Skeletal muscle satellite cell (primary cell): ENCODE results near the gene PDE6B.
"Not testable (repeated sequence)": the region's sequence is repeated elsewhere in the genome, so short reads cannot be mapped to it uniquely, and the experiment has no call there.

Source experiments
- H3K27me3 ChIP-seq: 2 replicates; pipeline ENCODE4 v1.7.0; 2013; ENCODE audit warnings: low read length; ENCODE audit not compliant: control insufficient read depth, insufficient read depth
- H3K36me3 ChIP-seq: 2 replicates; pipeline ENCODE4 v1.7.0; 2013; ENCODE audit warnings: mild to moderate bottlenecking, control low read depth, low read length; ENCODE audit not compliant: insufficient read depth
- H3K4me1 ChIP-seq: 2 replicates; pipeline ENCODE4 v1.7.0; 2013; ENCODE audit warnings: low read length; ENCODE audit not compliant: control insufficient read depth, insufficient read depth
- H3K4me2 ChIP-seq: 2 replicates; pipeline ENCODE4 v1.7.0; 2013; ENCODE audit warnings: mild to moderate bottlenecking, low read length
- H3K4me3 ChIP-seq: 2 replicates; pipeline ENCODE4 v1.7.0; 2013; ENCODE audit warnings: low read length
- H3K9ac ChIP-seq: 2 replicates; pipeline ENCODE4 v1.7.0; 2013; ENCODE audit warnings: mild to moderate bottlenecking, low read depth, low read length, moderate library complexity
- H3K9me3 ChIP-seq: replicated peaks from 2 replicates; pipeline ENCODE4 v1.7.0; 2013; ENCODE audit warnings: mild to moderate bottlenecking, control low read depth, low read length

The PDE6B gene

GRCh38 chr4:689723-690122 lies 64.3 kb downstream of the PDE6B start:
- peak overlapping the region; percentile 62 for H3K9ac ChIP-seq
- no peaks in the 10 kb centered on the region for H3K36me3 ChIP-seq
- H3K9me3 ChIP-seq, result no peaks in the 10 kb centered on the region
- peaks cover 9% of the 10 kb centered on the region for H3K27me3 ChIP-seq
- H3K4me1 ChIP-seq, result peaks cover 25% of the 10 kb centered on the region
- no peak overlapping the region for H3K4me2 ChIP-seq
- no peak overlapping the region for H3K4me3 ChIP-seq

DNA sequence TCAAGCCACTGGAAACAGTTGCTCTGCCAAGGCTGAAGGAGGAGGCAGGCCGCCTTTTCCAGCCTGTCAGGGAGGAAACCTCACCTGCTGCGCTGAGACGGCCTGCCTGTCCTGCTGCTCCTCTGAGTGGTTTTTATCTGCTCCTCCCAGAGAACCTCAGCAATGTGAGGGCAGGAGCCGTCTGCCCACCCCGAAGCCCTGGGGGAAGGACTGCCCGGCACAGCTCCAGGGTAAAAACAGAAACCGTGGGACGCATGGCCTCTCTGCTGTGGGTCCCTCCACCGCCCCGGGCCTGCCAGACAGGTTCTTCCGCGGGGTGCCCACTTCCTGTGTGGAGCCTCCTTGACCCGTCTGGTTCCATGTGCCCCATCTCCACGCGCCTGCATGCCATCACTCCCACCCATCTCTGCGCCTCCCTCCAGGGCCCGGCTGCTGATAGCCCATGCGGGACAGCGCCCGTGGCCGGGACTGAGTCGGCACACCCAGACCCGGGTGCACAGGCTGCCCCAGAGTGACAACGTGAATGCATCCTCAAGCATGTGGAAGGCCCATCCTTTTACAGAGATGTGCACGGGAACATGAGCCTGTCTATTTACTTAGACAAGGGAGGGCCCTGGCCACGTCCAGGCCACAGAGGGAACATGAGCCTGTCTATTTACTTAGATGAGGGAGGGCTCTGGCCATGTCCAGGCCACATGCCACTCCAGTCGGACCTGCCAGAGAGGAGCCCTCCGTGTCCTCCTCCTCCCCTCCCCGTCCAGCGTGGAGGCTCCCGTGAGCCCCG lies 67.6 kb downstream of the PDE6B start:
- Histone ChIP-seq H3K27me3 (peaks cover 9% of the 10 kb centered on the region), H3K36me3 (no peaks in the 10 kb centered on the region), H3K4me2 (no peak overlapping the region), H3K9ac (no peak overlapping the region), H3K4me3 (no peak overlapping the region), H3K9me3 (no peaks in the 10 kb centered on the region), H3K4me1 (peaks cover 10% of the 10 kb centered on the region)

- H3K36me3 ChIP-seq, H3K9me3 ChIP-seq, H3K27me3 ChIP-seq, H3K4me2 ChIP-seq, H3K4me3 ChIP-seq, H3K9ac ChIP-seq, H3K4me1 ChIP-seq: not testable (repeated sequence)
Measured at GRCh38 chr4:694341-694940, 69.1 kb downstream of the PDE6B start.

DNA sequence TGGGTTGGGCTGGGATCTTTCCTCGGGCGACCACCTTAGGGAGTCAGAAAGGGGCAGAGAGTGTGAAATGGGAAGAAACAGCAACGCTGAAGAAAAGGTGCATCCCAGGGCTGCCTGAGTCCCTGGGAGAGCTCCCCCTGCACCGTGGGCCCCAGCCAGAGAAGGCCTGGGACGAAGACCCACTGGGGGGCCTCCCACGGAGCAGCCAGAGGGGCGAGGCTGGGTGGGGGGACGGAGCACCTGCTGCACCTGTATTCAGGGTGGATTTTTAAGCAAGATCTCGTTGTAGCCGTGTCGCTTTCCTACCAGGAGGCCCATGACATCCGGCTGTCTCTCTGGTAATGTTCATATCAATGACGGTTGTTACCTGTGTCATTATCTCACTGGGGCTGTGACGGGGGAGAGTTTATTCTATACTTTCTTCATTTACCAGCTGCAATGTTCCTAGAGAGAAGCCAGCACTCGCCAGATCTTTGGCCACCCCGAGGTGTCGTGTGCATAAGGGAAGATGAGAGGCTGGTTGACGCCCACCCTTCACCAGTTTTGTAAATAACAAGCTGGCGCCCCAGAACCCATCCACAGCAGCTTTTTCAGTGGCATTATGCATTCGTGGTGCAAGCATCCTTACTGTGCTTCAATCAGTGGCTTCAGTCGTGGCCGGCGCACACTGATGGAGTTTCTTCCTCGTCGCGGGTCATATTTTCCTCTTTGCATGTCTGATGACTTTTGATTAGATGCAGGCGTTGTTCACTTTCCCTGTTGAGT lies 74.6 kb downstream of the PDE6B start:
- Histone ChIP-seq H3K4me3 (no peak overlapping the region), H3K4me1 (peaks cover 3% of the 10 kb centered on the region), H3K4me2 (no peak overlapping the region), H3K9me3 (no peaks in the 10 kb centered on the region), H3K9ac (no peak overlapping the region), H3K36me3 (no peaks in the 10 kb centered on the region), H3K27me3 (peaks cover 3% of the 10 kb centered on the region)

- Histone ChIP-seq H3K9ac (no peak overlapping the region), H3K4me3 (no peak overlapping the region), H3K4me2 (no peak overlapping the region), H3K9me3 (no peaks in the 10 kb centered on the region), H3K27me3 (peaks cover 3% of the 10 kb centered on the region), H3K4me1 (peaks cover 7% of the 10 kb centered on the region), H3K36me3 (no peaks in the 10 kb centered on the region)
Measured at GRCh38 chr4:700587-701264, 75.4 kb downstream of the PDE6B start.

- H3K27me3 ChIP-seq, result peaks cover 3% of the 10 kb centered on the region
- H3K9ac ChIP-seq, result no peak overlapping the region
- H3K4me2 ChIP-seq, result no peak overlapping the region
- H3K9me3 ChIP-seq, result no peaks in the 10 kb centered on the region
- no peaks in the 10 kb centered on the region for H3K36me3 ChIP-seq
- peaks cover 13% of the 10 kb centered on the region for H3K4me1 ChIP-seq
- no peak overlapping the region for H3K4me3 ChIP-seq
Measured at GRCh38 chr4:702618-703048, 77.3 kb downstream of the PDE6B start.

DNA sequence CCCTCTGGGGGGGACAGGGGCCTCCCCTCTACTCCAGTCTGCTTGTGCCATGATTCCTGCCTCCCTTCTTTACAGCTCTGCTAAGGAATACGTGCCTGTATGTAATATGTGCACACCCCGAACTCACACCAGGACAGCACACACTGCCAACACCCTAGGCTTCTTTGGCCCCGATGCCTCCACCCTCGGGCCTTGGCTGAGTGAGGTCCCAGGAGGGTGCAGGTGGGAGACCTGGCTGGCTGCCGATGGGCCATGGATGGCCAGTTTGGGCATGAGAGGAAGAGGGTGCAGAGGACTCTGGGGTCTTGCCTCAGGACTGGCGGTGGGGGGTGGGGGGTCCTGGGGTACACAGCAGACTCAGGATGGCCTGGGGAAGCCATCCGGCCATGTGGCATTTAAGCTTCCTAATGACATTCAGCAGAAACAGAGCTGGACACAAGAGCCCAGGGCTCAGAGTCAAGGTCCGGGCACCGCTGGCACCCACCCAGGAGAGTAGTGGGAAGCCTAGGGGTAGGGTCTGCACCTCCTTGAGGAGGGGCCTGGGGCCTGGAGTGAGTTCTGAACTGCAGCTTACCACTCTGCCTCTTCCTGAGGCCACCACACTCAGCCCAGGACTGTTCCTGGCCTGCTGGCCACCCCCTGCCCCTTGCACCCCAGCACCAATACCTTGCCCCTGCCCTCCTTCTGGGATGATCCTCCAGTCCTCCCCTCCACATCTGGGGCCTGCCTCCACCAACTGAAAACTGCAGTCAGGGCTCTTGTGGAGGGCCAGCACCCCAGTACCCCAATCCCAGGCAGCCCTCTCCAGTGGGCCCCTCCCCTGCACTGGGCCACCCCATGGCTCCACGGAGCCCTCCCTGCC lies 78.2 kb downstream of the PDE6B start:
- Histone ChIP-seq H3K9ac (no peak overlapping the region), H3K9me3 (no peaks in the 10 kb centered on the region), H3K4me3 (no peak overlapping the region), H3K27me3 (peaks cover 3% of the 10 kb centered on the region), H3K4me1 (peaks cover 21% of the 10 kb centered on the region), H3K4me2 (no peak overlapping the region), H3K36me3 (no peaks in the 10 kb centered on the region)

GRCh38 chr4:704198-704891 lies 79.0 kb downstream of the PDE6B start:
- H3K4me3 ChIP-seq, result no peak overlapping the region
- H3K4me1 ChIP-seq, result peaks cover 23% of the 10 kb centered on the region
- H3K27me3 ChIP-seq, result peaks cover 3% of the 10 kb centered on the region
- H3K36me3 ChIP-seq, result no peaks in the 10 kb centered on the region
- no peak overlapping the region for H3K9ac ChIP-seq
- no peaks in the 10 kb centered on the region for H3K9me3 ChIP-seq
- H3K4me2 ChIP-seq, result no peak overlapping the region

GRCh38 chr4:704971-705277 lies 79.6 kb downstream of the PDE6B start:
- Histone ChIP-seq H3K9ac (peak overlapping the region; percentile 77), H3K4me1 (peaks cover 24% of the 10 kb centered on the region), H3K4me3 (peak overlapping the region; percentile 91), H3K27me3 (peaks cover 3% of the 10 kb centered on the region), H3K36me3 (no peaks in the 10 kb centered on the region), H3K9me3 (no peaks in the 10 kb centered on the region), H3K4me2 (peak overlapping the region; percentile 94)

- peak within 1 kb of the TSS; percentile 91 for H3K4me3 ChIP-seq
- H3K9me3 ChIP-seq, result no peaks in the 10 kb centered on the region
- peaks cover 28% of the 10 kb centered on the region for H3K4me1 ChIP-seq
Measured at GRCh38 chr4:705278-706082, 80.1 kb downstream of the PDE6B start, which contains the start of gene PCGF3. Gene PCGF3 (plus strand): TSS chr4:705832. CDS start chr4:733681, 27,849 bp downstream.

More at GRCh38 chr4:705278-706082, 80.1 kb downstream of the PDE6B start, which contains the start of gene PCGF3:
- Histone ChIP-seq H3K9ac (peak within 1 kb of the TSS; percentile 100), H3K36me3 (no peaks in the 10 kb centered on the region), H3K27me3 (peaks cover 3% of the 10 kb centered on the region), H3K4me2 (peak within 1 kb of the TSS; percentile 94)
